H1 (cell line): Measurements from ENCODE around the gene TSPAN2. TPM values are rescaled to one million over a fixed set of nuclear protein-coding genes. Genes with fewer than 3 reads are reported as not detected.

ENCODE experiments used
- CTCF ChIA-PET: fragments of 300-600 bp; sonication (Branson Sonifier 250); formaldehyde crosslinking; loops from one replicate; lab custom pipeline; 2021; ENCODE audit not compliant: partially characterized antibody; lab: Charles Lee
- POLR2A ChIA-PET: fragments of 300-600 bp; sonication (Branson Sonifier 250); formaldehyde crosslinking; loops from one replicate; lab custom pipeline; 2021; ENCODE audit warnings: inconsistent platforms; ENCODE audit not compliant: partially characterized antibody; lab: Charles Lee
- DNase-seq, 2 experiments: peaks; one replicate each; pipeline versions ENCODE4 v3.0.0 to v3.0.0-alpha.2; 2010 to 2022; ENCODE audit warnings: low spot score in 2 of 2, low read depth in 1 of 2, mixed read lengths in 1 of 2
- FAIRE-seq: peaks from 2 replicates; lab custom pipeline; 2011; peaks lifted over from hg19 to GRCh38; lab: Jason Lieb, UNC
- H2AFZ ChIP-seq: 2 replicates; pipeline ENCODE4 v1.8.1; 2012; ENCODE audit warnings: low read length, inconsistent platforms
- H2AK5ac ChIP-seq: 2 replicates; pipeline ENCODE4 v1.6.1; 2013; ENCODE audit warnings: low read depth, low read length
- H2BK120ac ChIP-seq: replicated peaks from 2 replicates; pipeline ENCODE3; 2013; ENCODE audit warnings: low read depth, low read length, inconsistent platforms
- H2BK12ac ChIP-seq: 2 replicates; pipeline ENCODE4 v1.6.1; 2013; ENCODE audit warnings: low read depth, low read length
- H2BK15ac ChIP-seq: 2 replicates; pipeline ENCODE4 v1.6.1; 2013; ENCODE audit warnings: low read length
- H2BK20ac ChIP-seq: 2 replicates; pipeline ENCODE4 v1.6.1; 2013; ENCODE audit warnings: low read length
- H2BK5ac ChIP-seq: 2 replicates; pipeline ENCODE4 v1.6.1; 2013; ENCODE audit warnings: low read depth, low read length
- H3K14ac ChIP-seq: 2 replicates; pipeline ENCODE4 v1.6.1; 2013; ENCODE audit warnings: inconsistent platforms; ENCODE audit not compliant: insufficient read length
- H3K18ac ChIP-seq: 2 replicates; pipeline ENCODE4 v1.6.1; 2013; ENCODE audit warnings: low read length; ENCODE audit errors: extremely low read depth
- H3K23ac ChIP-seq: 2 replicates; pipeline ENCODE4 v1.6.1; 2013; ENCODE audit warnings: inconsistent platforms; ENCODE audit not compliant: insufficient read length
- H3K23me2 ChIP-seq: 2 replicates; pipeline ENCODE4 v1.6.1; 2013; ENCODE audit warnings: low read depth, low read length
- H3K27ac ChIP-seq: 2 replicates; pipeline ENCODE4 v1.6.1; 2011; ENCODE audit warnings: low read depth, low read length, inconsistent platforms
- H3K27me3 ChIP-seq, 4 experiments: replicated peaks in 1 of 4; 1 replicate in 1 of 4; 2 replicates in 3 of 4; pipeline versions ENCODE4 v1.6.1 to v1.8.1; 2011 to 2013; ENCODE audit warnings: low read length in 3 of 4, mild to moderate bottlenecking in 3 of 4, inconsistent platforms in 2 of 4, mixed read lengths in 2 of 4, moderate library complexity in 1 of 4; ENCODE audit not compliant: control insufficient read depth in 3 of 4, insufficient read depth in 3 of 4; ENCODE audit errors: extremely low read depth in 1 of 4
- H3K36me3 ChIP-seq, 4 experiments: 2 replicates each; pipeline versions ENCODE4 v1.6.1 to v1.8.1; 2011 to 2013; ENCODE audit warnings: mild to moderate bottlenecking in 4 of 4, low read length in 3 of 4, moderate library complexity in 2 of 4, control low read depth in 1 of 4, inconsistent platforms in 1 of 4; ENCODE audit not compliant: insufficient read depth in 4 of 4, control insufficient read depth in 2 of 4
- H3K4ac ChIP-seq: replicated peaks from 2 replicates; pipeline ENCODE3; 2013; ENCODE audit warnings: low read length, low read depth, mixed read lengths, inconsistent platforms; ENCODE audit not compliant: insufficient read length
- H3K4me1 ChIP-seq, 4 experiments: replicated peaks in 1 of 4; 1 replicate in 1 of 4; 2 replicates in 3 of 4; pipeline versions ENCODE4 v1.6.1 to v1.8.1; 2011 to 2013; ENCODE audit warnings: low read length in 3 of 4, inconsistent platforms in 2 of 4, mixed read lengths in 1 of 4; ENCODE audit not compliant: insufficient read depth in 4 of 4, control insufficient read depth in 3 of 4
- H3K4me2 ChIP-seq, 2 experiments: 2 replicates each; pipeline versions ENCODE4 v1.6.1 to v1.8.1; 2011 to 2013; ENCODE audit warnings: low read depth in 2 of 2, low read length in 2 of 2, control low read depth in 1 of 2, inconsistent platforms in 1 of 2, mild to moderate bottlenecking in 1 of 2; ENCODE audit not compliant: insufficient read depth in 1 of 2
- H3K4me3 ChIP-seq, 4 experiments: fragments of 200-600, 300-600 bp in 1 of 4; sonication (generic), shearing (Covaris generic), sonication (Bioruptor Twin) in 1 of 4; 2 replicates each; pipeline versions ENCODE4 v1.5.1 to v1.8.1; 2011 to 2016; ENCODE audit warnings: low read length in 4 of 4, low read depth in 3 of 4, control low read depth in 2 of 4, inconsistent platforms in 2 of 4, mild to moderate bottlenecking in 2 of 4, mixed read lengths in 1 of 4, moderate library complexity in 1 of 4; ENCODE audit not compliant: insufficient read depth in 2 of 4; ENCODE audit errors: extremely low read depth in 1 of 4
- H3K56ac ChIP-seq: replicated peaks from 2 replicates; pipeline ENCODE3; 2013; ENCODE audit warnings: low read depth, mild to moderate bottlenecking, mixed read lengths, low read length, inconsistent platforms; ENCODE audit not compliant: insufficient read length
- H3K79me1 ChIP-seq: 2 replicates; pipeline ENCODE4 v1.6.1; 2013; ENCODE audit warnings: low read depth, low read length, control low read depth
- H3K79me2 ChIP-seq, 2 experiments: 2 replicates each; pipeline versions ENCODE4 v1.6.1 to v1.8.1; 2012 to 2013; ENCODE audit warnings: low read length in 2 of 2, mild to moderate bottlenecking in 2 of 2, inconsistent platforms in 1 of 2; ENCODE audit not compliant: insufficient read depth in 2 of 2, control insufficient read depth in 1 of 2
- H3K9ac ChIP-seq, 4 experiments: replicated peaks in 1 of 4; 1 replicate in 1 of 4; 2 replicates in 3 of 4; pipeline versions ENCODE4 v1.6.1 to v1.8.1; 2011 to 2013; ENCODE audit warnings: low read depth in 3 of 4, low read length in 3 of 4, control low read depth in 2 of 4, mild to moderate bottlenecking in 2 of 4, moderate library complexity in 2 of 4, inconsistent platforms in 1 of 4; ENCODE audit errors: extremely low read depth in 1 of 4
- H3K9me3 ChIP-seq, 2 experiments: 2 replicates each; pipeline versions ENCODE4 v1.6.1 to v1.8.1; 2012 to 2013; ENCODE audit warnings: mild to moderate bottlenecking in 2 of 2, moderate library complexity in 2 of 2, control low read depth in 1 of 2, inconsistent platforms in 1 of 2, low read depth in 1 of 2, low read length in 1 of 2, mixed read lengths in 1 of 2; ENCODE audit not compliant: insufficient read depth in 2 of 2
- H4K20me1 ChIP-seq, 2 experiments: replicated peaks in 1 of 2; 2 replicates each; pipeline versions ENCODE3 to v1.8.1; 2011 to 2013; ENCODE audit warnings: inconsistent platforms in 2 of 2, low read length in 2 of 2, mild to moderate bottlenecking in 1 of 2; ENCODE audit not compliant: insufficient read depth in 2 of 2, control insufficient read depth in 1 of 2
- H4K5ac ChIP-seq: 2 replicates; pipeline ENCODE4 v1.6.1; 2013; ENCODE audit warnings: low read length, low read depth, mixed read lengths, inconsistent platforms; ENCODE audit not compliant: insufficient read length
- H4K8ac ChIP-seq: 2 replicates; pipeline ENCODE4 v1.8.0; 2013; ENCODE audit warnings: mild to moderate bottlenecking, moderate library complexity, low read length, inconsistent platforms; ENCODE audit not compliant: insufficient read depth; ENCODE audit errors: extremely low read depth
- H4K91ac ChIP-seq: replicated peaks from 2 replicates; pipeline ENCODE3; 2013; ENCODE audit warnings: low read length, mixed read lengths, inconsistent platforms; ENCODE audit not compliant: insufficient read length
- NRF1 ChIP-seq: IDR thresholded peaks from 2 replicates; pipeline ENCODE4 v1.6.1; 2011; ENCODE audit warnings: mild to moderate bottlenecking, low read depth, low read length, improper control_type of control experiment
- YY1 ChIP-seq: IDR thresholded peaks from 2 replicates; pipeline ENCODE4 v1.6.1; 2011; ENCODE audit warnings: low read depth, mild to moderate bottlenecking, low read length
- WGBS, 2 experiments: shearing (Covaris generic) in 1 of 2; methylation state at CpG; one replicate each; pipeline versions ENCODE4 v1.1.6 to v1.1.7; 2013 to 2015; ENCODE audit warnings: low lambda C conversion rate in 2 of 2, mixed read lengths in 2 of 2, inconsistent platforms in 1 of 2, low coverage in 1 of 2, missing lambda C conversion rate in 1 of 2; ENCODE audit not compliant: insufficient replicate concordance in 2 of 2, insufficient coverage in 1 of 2, insufficient read length in 1 of 2; ENCODE audit errors: extremely low coverage in 1 of 2, missing lambda C conversion rate in 1 of 2; 5-methylcytosine and 5-hydroxymethylcytosine counted together
- polyA plus RNA-seq, 7 experiments: library from polyadenylated mRNA; depleted of rRNA in 3 of 7; stranded (reverse) in 5 of 7; unstranded in 2 of 7; fragments of >200 nt in 5 of 7; fragments of 200-250 nt in 2 of 7; gene quantifications; 1 replicate in 5 of 7; 2 replicates in 1 of 7; 4 replicates in 1 of 7; pipeline versions ENCODE4 v1.2.1 to v1.2.3, GENCODE V29; 2011 to 2013; ENCODE audit warnings: missing spikeins in 2 of 7, mixed read lengths in 2 of 7
- total RNA-seq: library from RNA; stranded (reverse); fragmentation: NEBNext Ultra II Directional; extraction: Animal tissue kit (Norgen Biotek cat#: 25700); gene quantifications from 2 replicates; pipeline ENCODE4 v1.2.1, GENCODE V29; 2021
- TF ChIP-seq, protein P1 (sequence below): IDR thresholded peaks from 2 replicates; pipeline ENCODE4 v1.6.1; 2012; ENCODE audit warnings: low read length, inconsistent platforms

Gene TSPAN2
- total and polyA plus RNA-seq, 2 of the 8 experiments (the other 6 are each of a cell fraction or from before 2014, with no cell fraction given), result 7.4 to 14.2 TPM

DNA sequence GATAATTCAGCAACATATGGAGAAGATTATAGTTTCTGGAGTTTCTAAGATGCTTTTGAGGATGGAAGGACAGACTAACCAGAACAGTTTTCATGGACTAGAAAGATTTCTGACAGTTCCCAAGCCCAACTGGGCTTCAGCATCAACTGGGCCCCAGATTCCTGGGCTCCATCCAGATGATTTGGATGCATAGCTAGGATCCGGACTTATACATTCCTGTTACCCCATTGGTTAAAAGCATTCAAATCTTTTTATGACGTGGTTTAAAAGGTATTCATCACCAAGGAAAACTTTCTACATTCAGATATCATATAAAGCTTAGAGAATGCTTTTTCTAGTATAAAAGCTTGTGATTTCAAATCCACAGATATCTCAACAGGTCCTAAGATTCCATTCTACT lies 30.0 kb downstream of the TSPAN2 start:
- H3K4me1 ChIP-seq, result peaks cover 0 to 6% (median 2%) of the 10 kb centered on the region in 4 experiments; a peak in 4 of 7 replicates
- H3K23me2 ChIP-seq, result no peaks in the 10 kb centered on the region
- H3K36me3 ChIP-seq, result no peaks in the 10 kb centered on the region
- H3K27ac ChIP-seq, result no peak overlapping the region
- WGBS, 2 experiments, result 50% methylated on average over 2 of the region's 2 CpGs; no CpG with 5 or more reads in 1 of the 2 experiments
- H2BK15ac ChIP-seq, result no peak overlapping the region
- H3K4me2 ChIP-seq, result no peak overlapping the region
- H3K79me2 ChIP-seq, result no peaks in the 10 kb centered on the region
- H3K4me3 ChIP-seq, result no peak overlapping the region
- no peak overlapping the region for H2BK120ac ChIP-seq
- DNase-seq (no peak), FAIRE-seq (no peak)
- no peak overlapping the region for H3K56ac ChIP-seq
- H2BK12ac ChIP-seq, result no peak overlapping the region
- H3K4ac ChIP-seq, result no peak overlapping the region
- H2BK5ac ChIP-seq, result no peak overlapping the region
- H4K91ac ChIP-seq, result no peak overlapping the region
- no peaks in the 10 kb centered on the region for H3K27me3 ChIP-seq
- H3K14ac ChIP-seq, result no peak overlapping the region
- no peak overlapping the region for H3K23ac ChIP-seq
- H2AK5ac ChIP-seq, result no peak overlapping the region
- H4K8ac ChIP-seq, result no peak overlapping the region
- no peaks in the 10 kb centered on the region for H4K20me1 ChIP-seq
- no peaks in the 10 kb centered on the region for H3K9me3 ChIP-seq
- H3K79me1 ChIP-seq, result no peaks in the 10 kb centered on the region
- no peak overlapping the region for H2BK20ac ChIP-seq
- H2AFZ ChIP-seq, result no peak overlapping the region
- no peak overlapping the region for H3K9ac ChIP-seq
- POLR2A ChIA-PET, result no interaction called here
- no peak overlapping the region for H3K18ac ChIP-seq
- H4K5ac ChIP-seq, result no peak overlapping the region
- CTCF ChIA-PET, result interaction anchor here (1.1 kb wide), 1 partner anchor 10 kb away, joined by 5 read pairs; no protein-coding TSS in a partner anchor
- TF ChIP-seq, protein P1, sequence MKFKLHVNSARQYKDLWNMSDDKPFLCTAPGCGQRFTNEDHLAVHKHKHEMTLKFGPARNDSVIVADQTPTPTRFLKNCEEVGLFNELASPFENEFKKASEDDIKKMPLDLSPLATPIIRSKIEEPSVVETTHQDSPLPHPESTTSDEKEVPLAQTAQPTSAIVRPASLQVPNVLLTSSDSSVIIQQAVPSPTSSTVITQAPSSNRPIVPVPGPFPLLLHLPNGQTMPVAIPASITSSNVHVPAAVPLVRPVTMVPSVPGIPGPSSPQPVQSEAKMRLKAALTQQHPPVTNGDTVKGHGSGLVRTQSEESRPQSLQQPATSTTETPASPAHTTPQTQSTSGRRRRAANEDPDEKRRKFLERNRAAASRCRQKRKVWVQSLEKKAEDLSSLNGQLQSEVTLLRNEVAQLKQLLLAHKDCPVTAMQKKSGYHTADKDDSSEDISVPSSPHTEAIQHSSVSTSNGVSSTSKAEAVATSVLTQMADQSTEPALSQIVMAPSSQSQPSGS, result no peak
- TF ChIP-seq YY1 (no peak), NRF1 (no peak)
